ENCODE results near the gene NAB2. TPM values are rescaled to one million over a fixed set of nuclear protein-coding genes. Genes with fewer than 3 reads are reported as not detected.

Gene NAB2
- total and polyA plus RNA-seq, 10 donors, result 9.0 to 25.0 (median 17.4) TPM

- H3K4me3 ChIP-seq, result no peak overlapping the region
- peak overlapping the region in 2 of 8 donors; percentile 11 to 83 for H3K27ac ChIP-seq
- whole genome bisulfite sequencing, 5 donors, result 88 to 96% (median 93%) methylated on average over 7 of the region's 7 CpGs
- no peaks in the 10 kb centered on the region for H3K9me3 ChIP-seq
- no peaks in the 10 kb centered on the region for H3K27me3 ChIP-seq (replicated peaks in 1 of 7)
- no peak for DNase-seq
- peaks cover 0 to 100% (median 80%) of the 10 kb centered on the region in 6 donors for H3K36me3 ChIP-seq
- H3K4me1 ChIP-seq, result peaks cover 2 to 94% (median 21%) of the 10 kb centered on the region in 6 donors
- TF ChIP-seq POLR2A (IDR thresholded peaks at IDR 0.05) (no peak), CTCF (IDR thresholded peaks at IDR 0.05 in 8 of 11, conservative IDR thresholded peaks at IDR 0.05 in 3 of 11) (no peak)
- intact Hi-C loops (cut with DNase I; ENCODE audit: low total_unique reads), result no loop called here
Measured at GRCh38 chr12:57103856-57104255, 14.9 kb downstream of the NAB2 start.

DNA sequence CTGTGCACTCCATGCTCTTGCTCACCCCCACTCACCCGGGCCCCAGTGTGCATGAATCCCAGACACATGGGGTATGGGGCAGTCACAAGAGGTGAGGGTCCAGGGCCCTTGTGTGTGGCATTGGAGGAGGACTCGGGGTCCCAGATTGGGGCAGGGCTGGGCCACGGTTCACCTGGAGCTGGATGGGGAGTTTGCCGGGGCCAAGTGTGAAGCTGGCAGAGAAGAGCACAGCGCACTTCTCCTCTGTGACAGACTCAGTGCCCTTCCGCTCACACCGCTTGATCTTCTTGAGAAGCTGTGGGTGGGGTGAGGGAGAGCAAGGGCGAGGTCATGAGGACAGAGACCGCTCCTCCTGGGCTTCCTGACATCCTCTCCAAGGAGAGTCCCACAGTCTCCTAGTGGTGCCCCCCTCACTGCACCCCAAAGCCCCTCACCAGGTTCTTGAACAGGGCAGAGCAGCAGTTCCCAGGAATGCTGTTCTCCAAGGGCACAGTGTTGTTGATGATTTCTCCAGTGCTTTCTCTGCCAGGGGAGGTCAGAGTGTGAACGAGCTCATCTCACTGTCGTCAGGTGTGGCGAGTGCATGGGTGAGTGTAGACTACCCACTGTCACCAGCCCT lies 15.5 kb downstream of the NAB2 start:
- TF ChIP-seq POLR2A (IDR thresholded peaks at IDR 0.05) (no peak), CTCF (IDR thresholded peaks at IDR 0.05 in 8 of 11, conservative IDR thresholded peaks at IDR 0.05 in 3 of 11) (no peak), POLR2AphosphoS5 (IDR thresholded peaks at IDR 0.05) (peak; percentile 30 to 36 (median 30))
- intact Hi-C loops (cut with DNase I; ENCODE audit: low total_unique reads), result no loop called here
- peaks cover 0 to 100% (median 76%) of the 10 kb centered on the region in 6 donors for H3K36me3 ChIP-seq
- H3K27ac ChIP-seq, result peak overlapping the region in 1 of 8 donors; percentile 11
- no peaks in the 10 kb centered on the region for H3K27me3 ChIP-seq (replicated peaks in 1 of 7)
- H3K4me1 ChIP-seq, result peaks cover 7 to 94% (median 27%) of the 10 kb centered on the region in 6 donors
- no peaks in the 10 kb centered on the region for H3K9me3 ChIP-seq
- WGBS, 5 donors, result 93 to 96% (median 95%) methylated on average over 12 of the region's 12 CpGs
- no peak overlapping the region for H3K4me3 ChIP-seq
- DNase-seq, result no peak

GRCh38 chr12:57105011-57105753 lies 16.3 kb downstream of the NAB2 start:
- intact Hi-C loops (cut with DNase I; ENCODE audit: low total_unique reads), result no loop called here
- H3K9me3 ChIP-seq, result no peaks in the 10 kb centered on the region
- no peaks in the 10 kb centered on the region for H3K27me3 ChIP-seq (replicated peaks in 1 of 7)
- H3K4me1 ChIP-seq, result peaks cover 13 to 94% (median 34%) of the 10 kb centered on the region in 6 donors
- DNase-seq, result no peak
- peaks cover 0 to 94% (median 68%) of the 10 kb centered on the region in 6 donors for H3K36me3 ChIP-seq
- TF ChIP-seq CTCF (IDR thresholded peaks at IDR 0.05 in 8 of 11, conservative IDR thresholded peaks at IDR 0.05 in 3 of 11), result no peak
- no peak for TF ChIP-seq POLR2A (IDR thresholded peaks at IDR 0.05)
- peak in 1 of 3 donors; percentile 65 for TF ChIP-seq POLR2AphosphoS5 (IDR thresholded peaks at IDR 0.05)
- H3K4me3 ChIP-seq, result no peak overlapping the region
- no peak overlapping the region for H3K27ac ChIP-seq
- WGBS, 5 donors, result 93 to 97% (median 96%) methylated on average over 12 to 14 of the region's 14 CpGs

Data from spleen (tissue), 11 donors.